ENCODE data around the gene PPT1.
A peak's percentile ranks its signal among the peaks of the same experiment; 100 is the strongest.

The PPT1 gene

DNA sequence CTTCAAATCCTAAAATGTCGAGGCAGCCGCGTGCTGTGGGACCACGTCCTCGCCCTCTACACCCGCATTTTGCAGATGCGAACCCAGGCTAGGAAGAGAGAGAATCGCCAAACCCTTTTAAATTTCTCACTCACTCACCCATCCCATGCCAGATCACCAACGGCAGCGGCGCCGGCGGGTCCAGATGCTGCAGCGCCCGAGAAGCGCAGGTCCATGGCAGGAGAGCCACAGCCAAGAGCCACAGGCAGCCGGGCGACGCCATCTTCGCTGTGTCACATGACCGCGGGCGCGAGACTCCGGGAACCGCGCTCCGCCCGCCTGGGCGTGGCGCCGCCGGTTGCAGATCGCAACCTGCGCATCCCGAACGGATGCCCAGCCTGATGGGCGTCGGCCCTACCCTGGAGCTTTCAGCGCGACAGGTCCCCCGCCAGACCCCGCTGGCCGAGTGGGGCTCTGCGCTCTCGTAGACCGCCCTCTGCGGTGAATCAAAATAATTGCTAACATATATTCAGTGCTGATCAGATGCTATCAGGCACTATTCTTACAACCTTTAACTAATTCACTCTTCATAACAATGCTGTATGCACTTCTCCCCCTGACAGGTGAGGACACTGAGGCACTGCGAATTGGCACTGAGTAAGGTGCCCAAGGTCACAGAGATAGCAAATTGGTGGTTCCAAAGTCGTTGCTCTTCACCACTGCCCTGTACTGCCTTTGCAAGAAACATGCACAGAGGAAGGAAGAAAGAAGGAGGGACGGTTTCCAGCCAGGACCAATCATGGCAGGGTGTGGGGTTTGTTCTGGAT lies at the start of gene PPT1 (continued):
- no peak for TF ChIP-seq ZNF18 (tag by site-specific recombination; IDR thresholded peaks at IDR 0.05)
- peak; percentile 95 for TF ChIP-seq KLF1 (tag by site-specific recombination; IDR thresholded peaks at IDR 0.05)
- no peak; the same call in none of the 2 replicates for TF ChIP-seq ZNF366 (tag by site-specific recombination; conservative IDR thresholded peaks at IDR 0.05)
- peak; percentile 91 for TF ChIP-seq KLF8 (tag by site-specific recombination; IDR thresholded peaks at IDR 0.05)
- TF ChIP-seq ZNF561 (tag by site-specific recombination; IDR thresholded peaks at IDR 0.05; ENCODE audit: borderline replicate concordance), result peak; percentile 74; the same call in 1 of the 2 replicates
- peak; percentile 71 for TF ChIP-seq ZBTB8A (tag by site-specific recombination; IDR thresholded peaks at IDR 0.05)
- no peak; the same call in 1 of the 2 replicates for TF ChIP-seq GLIS1 (tag by site-specific recombination; IDR thresholded peaks at IDR 0.05)
- no peak for TF ChIP-seq ZNF776 (tag by site-specific recombination; IDR thresholded peaks at IDR 0.05; ENCODE audit: borderline replicate concordance)
- no peak for TF ChIP-seq ZNF560 (tag by site-specific recombination; IDR thresholded peaks at IDR 0.05; ENCODE audit: borderline replicate concordance)
- no peak for TF ChIP-seq REPIN1 (tag by site-specific recombination; IDR thresholded peaks at IDR 0.05; ENCODE audit: low read depth)
- no peak for TF ChIP-seq ZNF664 (tag by site-specific recombination; IDR thresholded peaks at IDR 0.05)
- peak; percentile 78 for TF ChIP-seq SP7 (tag by site-specific recombination; IDR thresholded peaks at IDR 0.05)
- TF ChIP-seq ZNF202 (tag by site-specific recombination; IDR thresholded peaks at IDR 0.05; ENCODE audit: borderline replicate concordance), result no peak
- no peak for TF ChIP-seq SALL2 (tag by site-specific recombination; IDR thresholded peaks at IDR 0.05; ENCODE audit: borderline replicate concordance)
- no peak for TF ChIP-seq GLI4 (tag by site-specific recombination; IDR thresholded peaks at IDR 0.05)
- no peak for TF ChIP-seq ZNF19 (tag by site-specific recombination; IDR thresholded peaks at IDR 0.05; ENCODE audit: low read depth)
- TF ChIP-seq ZNF510 (tag by site-specific recombination; IDR thresholded peaks at IDR 0.05; ENCODE audit: insufficient replicate concordance), result no peak
- TF ChIP-seq ZNF114 (tag by site-specific recombination; IDR thresholded peaks at IDR 0.05), result no peak
- TF ChIP-seq ZFP69B (tag by site-specific recombination; IDR thresholded peaks at IDR 0.05), result peak; percentile 95
- no peak for TF ChIP-seq ZNF791 (tag by site-specific recombination; IDR thresholded peaks at IDR 0.05)
- TF ChIP-seq ZNF391 (tag by site-specific recombination; IDR thresholded peaks at IDR 0.05; ENCODE audit: borderline replicate concordance, low read depth), result no peak
- TF ChIP-seq TCF7L2 (IDR thresholded peaks at IDR 0.05; ENCODE audit: borderline replicate concordance, low read depth, low read length), result no peak
- no peak for TF ChIP-seq ZNF701 (tag by site-specific recombination; IDR thresholded peaks at IDR 0.05)
- TF ChIP-seq, protein P1, sequence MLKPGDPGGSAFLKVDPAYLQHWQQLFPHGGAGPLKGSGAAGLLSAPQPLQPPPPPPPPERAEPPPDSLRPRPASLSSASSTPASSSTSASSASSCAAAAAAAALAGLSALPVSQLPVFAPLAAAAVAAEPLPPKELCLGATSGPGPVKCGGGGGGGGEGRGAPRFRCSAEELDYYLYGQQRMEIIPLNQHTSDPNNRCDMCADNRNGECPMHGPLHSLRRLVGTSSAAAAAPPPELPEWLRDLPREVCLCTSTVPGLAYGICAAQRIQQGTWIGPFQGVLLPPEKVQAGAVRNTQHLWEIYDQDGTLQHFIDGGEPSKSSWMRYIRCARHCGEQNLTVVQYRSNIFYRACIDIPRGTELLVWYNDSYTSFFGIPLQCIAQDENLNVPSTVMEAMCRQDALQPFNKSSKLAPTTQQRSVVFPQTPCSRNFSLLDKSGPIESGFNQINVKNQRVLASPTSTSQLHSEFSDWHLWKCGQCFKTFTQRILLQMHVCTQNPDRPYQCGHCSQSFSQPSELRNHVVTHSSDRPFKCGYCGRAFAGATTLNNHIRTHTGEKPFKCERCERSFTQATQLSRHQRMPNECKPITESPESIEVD (tag by site-specific recombination; IDR thresholded peaks at IDR 0.05), result no peak
- no peak for TF ChIP-seq BCL6B (tag by site-specific recombination; IDR thresholded peaks at IDR 0.05)
- TF ChIP-seq HIC1 (tag by site-specific recombination; IDR thresholded peaks at IDR 0.05), result peak; percentile 70
- no peak for TF ChIP-seq ZNF16 (tag by site-specific recombination; IDR thresholded peaks at IDR 0.05; ENCODE audit: low read depth)
- no peak for TF ChIP-seq ZNF792 (tag by site-specific recombination; IDR thresholded peaks at IDR 0.05)
- no peak for TF ChIP-seq ZNF169 (tag by site-specific recombination; IDR thresholded peaks at IDR 0.05)
- TF ChIP-seq ZNF214 (tag by site-specific recombination; IDR thresholded peaks at IDR 0.05; ENCODE audit: borderline replicate concordance), result no peak
- peak; percentile 90 for TF ChIP-seq KLF9 (tag by site-specific recombination; IDR thresholded peaks at IDR 0.05; ENCODE audit: low read depth)
- peak; percentile 94 for TF ChIP-seq ZNF335 (tag by site-specific recombination; conservative IDR thresholded peaks at IDR 0.05)
- TF ChIP-seq ZNF404 (tag by site-specific recombination; IDR thresholded peaks at IDR 0.05), result no peak
- TF ChIP-seq ZNF501 (tag by site-specific recombination; IDR thresholded peaks at IDR 0.05), result no peak
- TF ChIP-seq ZSCAN30 (tag by site-specific recombination; IDR thresholded peaks at IDR 0.05), result 0 out of 2 replicates have a peak, but pooled peaks have one; percentile 54
